GM19351 (cell line): ENCODE results near the gene MMRN1.

Experiments used
- ATAC-seq: cut with Tn5 transposase; IDR thresholded peaks from one replicate; pipeline ENCODE4 v1.9.1; 2021; ENCODE audit warnings: mild to moderate bottlenecking, moderate library complexity; ENCODE audit not compliant: unreplicated experiment

The MMRN1 gene

GRCh38 chr4:89906777-89907521 is 12.3 kb downstream of the MMRN1 start:
- peak; percentile 63 for ATAC-seq

GRCh38 chr4:89909889-89910288 is 15.2 kb downstream of the MMRN1 start:
- ATAC-seq, result no peak

GRCh38 chr4:89913623-89914022 is 19.0 kb downstream of the MMRN1 start:
- no peak for ATAC-seq

GRCh38 chr4:89914609-89915550 is 20.2 kb downstream of the MMRN1 start:
- no peak for ATAC-seq

- ATAC-seq, result no peak
Observed at GRCh38 chr4:89915937-89916336, 21.3 kb downstream of the MMRN1 start.

- ATAC-seq, result no peak
Observed at GRCh38 chr4:89922848-89923416, 28.3 kb downstream of the MMRN1 start.

GRCh38 chr4:89928838-89929237 is 34.2 kb downstream of the MMRN1 start:
- ATAC-seq, result no peak

- ATAC-seq, result peak; percentile 72
Observed at GRCh38 chr4:89929425-89930159, 34.9 kb downstream of the MMRN1 start.

GRCh38 chr4:89939546-89939945 is 44.9 kb downstream of the MMRN1 start:
- peak; percentile 53 for ATAC-seq

GRCh38 chr4:89939994-89940393 is 45.3 kb downstream of the MMRN1 start:
- no peak for ATAC-seq

GRCh38 chr4:89942811-89943210 is 48.2 kb downstream of the MMRN1 start:
- no peak for ATAC-seq

GRCh38 chr4:89949782-89950387 is 55.2 kb downstream of the MMRN1 start:
- ATAC-seq, result no peak

GRCh38 chr4:89952458-89952857 is 57.8 kb downstream of the MMRN1 start:
- no peak for ATAC-seq

- ATAC-seq, result no peak
Observed at GRCh38 chr4:89954906-89955695, 60.4 kb downstream of the MMRN1 start.

GRCh38 chr4:89957046-89957926 is 62.6 kb downstream of the MMRN1 start:
- no peak for ATAC-seq

- ATAC-seq, result no peak
Observed at GRCh38 chr4:89981789-89982334, 87.2 kb downstream of the MMRN1 start.

GRCh38 chr4:89988268-89988667 is 93.6 kb downstream of the MMRN1 start:
- no peak for ATAC-seq

- ATAC-seq, result no peak
Observed at GRCh38 chr4:89992744-89993143, 98.1 kb downstream of the MMRN1 start.
